Neural crest cell (in vitro differentiated cells): Measurements from ENCODE around the gene UMAD1. TPM values are rescaled to one million over a fixed set of nuclear protein-coding genes. Genes with fewer than 3 reads are reported as not detected.
A peak's percentile ranks its signal among the peaks of the same experiment; 100 is the strongest.

Experiments used
- DNase-seq: peaks from one replicate; pipeline ENCODE4 v3.0.0; 2021; ENCODE audit warnings: low read depth, mixed read lengths, low spot score
- H3K27ac Mint-ChIP-seq: one replicate; pipeline ENCODE4 v1.8.0; 2021; ENCODE audit warnings: mild to moderate bottlenecking, mixed read lengths; ENCODE audit not compliant: unreplicated experiment
- H3K27me3 Mint-ChIP-seq: 2 replicates; pipeline ENCODE4 v1.8.0; 2021; ENCODE audit warnings: low read depth, mild to moderate bottlenecking, mixed read lengths
- H3K36me3 Mint-ChIP-seq: 2 replicates; pipeline ENCODE4 v1.8.0; 2021; ENCODE audit warnings: low read depth, mild to moderate bottlenecking, mixed read lengths
- H3K4me1 Mint-ChIP-seq: 2 replicates; pipeline ENCODE4 v1.8.0; 2021; ENCODE audit warnings: mixed read lengths
- H3K4me3 Mint-ChIP-seq: one replicate; pipeline ENCODE4 v1.8.0; 2021; ENCODE audit warnings: mild to moderate bottlenecking, mixed read lengths
- H3K9me3 Mint-ChIP-seq: 2 replicates; pipeline ENCODE4 v1.8.0; 2021; ENCODE audit warnings: mixed read lengths
- total RNA-seq: library from RNA; stranded (reverse); gene quantifications from 2 replicates; pipeline ENCODE4 v1.2.1, GENCODE V29; 2021
- TF ChIP-seq, protein P1 (sequence below): fragments of 200-600 bp; sonication (generic); conservative IDR thresholded peaks from 2 replicates; pipeline ENCODE4 v1.5.0; 2021; ENCODE audit warnings: antibody characterized with exemption, mild to moderate bottlenecking

UMAD1 gene
- total RNA-seq, 1 donor from 2014 or later = 9.8 TPM

DNA sequence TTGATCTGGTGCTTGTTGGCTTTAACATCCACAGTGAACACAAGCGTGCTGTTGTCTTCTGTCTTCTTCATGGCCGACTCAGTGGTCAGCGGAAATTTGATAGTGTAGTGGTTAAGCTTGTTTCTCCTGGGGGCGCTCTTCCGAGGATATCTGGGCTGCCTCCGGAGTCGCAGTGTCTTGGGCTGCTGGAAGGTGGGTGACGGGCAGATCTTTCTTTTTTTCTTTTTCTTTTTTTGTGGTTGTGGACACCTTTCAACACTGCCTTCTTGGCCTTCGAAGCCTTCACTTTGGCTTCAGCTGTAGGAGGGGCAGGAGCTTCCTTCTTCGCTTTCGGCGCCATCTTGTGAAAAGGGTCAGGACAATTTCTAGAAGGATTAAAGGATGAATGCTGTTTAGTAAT, 101.7 kb downstream of the UMAD1 start:
- TF ChIP-seq, protein P1, sequence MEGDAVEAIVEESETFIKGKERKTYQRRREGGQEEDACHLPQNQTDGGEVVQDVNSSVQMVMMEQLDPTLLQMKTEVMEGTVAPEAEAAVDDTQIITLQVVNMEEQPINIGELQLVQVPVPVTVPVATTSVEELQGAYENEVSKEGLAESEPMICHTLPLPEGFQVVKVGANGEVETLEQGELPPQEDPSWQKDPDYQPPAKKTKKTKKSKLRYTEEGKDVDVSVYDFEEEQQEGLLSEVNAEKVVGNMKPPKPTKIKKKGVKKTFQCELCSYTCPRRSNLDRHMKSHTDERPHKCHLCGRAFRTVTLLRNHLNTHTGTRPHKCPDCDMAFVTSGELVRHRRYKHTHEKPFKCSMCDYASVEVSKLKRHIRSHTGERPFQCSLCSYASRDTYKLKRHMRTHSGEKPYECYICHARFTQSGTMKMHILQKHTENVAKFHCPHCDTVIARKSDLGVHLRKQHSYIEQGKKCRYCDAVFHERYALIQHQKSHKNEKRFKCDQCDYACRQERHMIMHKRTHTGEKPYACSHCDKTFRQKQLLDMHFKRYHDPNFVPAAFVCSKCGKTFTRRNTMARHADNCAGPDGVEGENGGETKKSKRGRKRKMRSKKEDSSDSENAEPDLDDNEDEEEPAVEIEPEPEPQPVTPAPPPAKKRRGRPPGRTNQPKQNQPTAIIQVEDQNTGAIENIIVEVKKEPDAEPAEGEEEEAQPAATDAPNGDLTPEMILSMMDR = no peak
- H3K27ac Mint-ChIP-seq = peak overlapping the region; percentile 2

DNA sequence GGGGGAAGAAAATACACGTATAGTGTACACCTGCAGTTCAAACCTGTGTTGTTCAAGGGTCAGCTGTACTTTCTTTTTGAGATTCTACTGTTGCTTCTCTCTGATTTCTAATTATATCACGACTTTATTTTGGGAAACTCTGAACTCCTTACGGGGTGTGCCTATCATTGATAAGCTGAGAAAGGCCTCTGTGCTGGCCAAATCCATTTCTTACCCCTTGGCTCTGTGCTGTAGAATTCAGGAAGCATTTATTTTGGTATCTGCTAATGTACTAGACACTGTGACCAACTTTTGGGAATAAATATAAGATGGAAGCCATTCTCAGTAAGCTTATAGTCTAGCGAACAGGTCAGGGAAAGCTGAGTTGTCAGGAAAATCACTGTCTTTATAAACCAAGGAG, 104.7 kb downstream of the UMAD1 start:
- no peak overlapping the region for H3K4me3 Mint-ChIP-seq
- TF ChIP-seq, protein P1 = no peak
- H3K27ac Mint-ChIP-seq = no peak overlapping the region
- H3K36me3 Mint-ChIP-seq = no peaks in the 10 kb centered on the region
- H3K4me1 Mint-ChIP-seq = no peaks in the 10 kb centered on the region
- no peaks in the 10 kb centered on the region for H3K9me3 Mint-ChIP-seq
- H3K27me3 Mint-ChIP-seq = no peaks in the 10 kb centered on the region
- no peak for DNase-seq

More for the DNA sequence above, 101.7 kb downstream of the UMAD1 start:
- H3K4me3 Mint-ChIP-seq = no peak overlapping the region
- DNase-seq = no peak
- H3K4me1 Mint-ChIP-seq = peaks cover 19% of the 10 kb centered on the region
- H3K9me3 Mint-ChIP-seq = no peaks in the 10 kb centered on the region
- H3K27me3 Mint-ChIP-seq = no peaks in the 10 kb centered on the region
- no peaks in the 10 kb centered on the region for H3K36me3 Mint-ChIP-seq

DNA sequence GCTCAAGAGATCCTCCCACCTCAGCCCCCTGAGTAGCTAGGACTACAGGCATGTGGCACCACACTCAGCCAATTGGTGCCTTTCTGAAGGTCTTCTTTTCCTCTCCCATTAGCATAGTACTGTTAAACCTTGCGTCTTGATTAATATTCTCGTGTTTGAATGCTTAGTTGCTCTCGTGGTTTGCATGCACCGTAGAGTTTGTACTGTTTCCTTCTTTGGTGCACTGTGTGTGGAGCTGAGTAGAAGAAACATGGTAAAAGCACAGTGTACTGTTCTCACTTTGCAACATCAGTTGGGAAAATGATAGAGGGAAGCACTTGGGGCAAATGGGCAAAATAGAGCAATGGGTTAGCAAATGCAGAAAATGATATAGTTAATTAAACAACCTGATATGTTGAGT, 105.4 kb downstream of the UMAD1 start:
- Mint-ChIP-seq H3K4me3 (no peak overlapping the region), H3K27me3 (no peaks in the 10 kb centered on the region), H3K36me3 (no peaks in the 10 kb centered on the region), H3K9me3 (no peaks in the 10 kb centered on the region), H3K27ac (no peak overlapping the region), H3K4me1 (no peaks in the 10 kb centered on the region)
- DNase-seq = no peak
- TF ChIP-seq, protein P1 = no peak

DNA sequence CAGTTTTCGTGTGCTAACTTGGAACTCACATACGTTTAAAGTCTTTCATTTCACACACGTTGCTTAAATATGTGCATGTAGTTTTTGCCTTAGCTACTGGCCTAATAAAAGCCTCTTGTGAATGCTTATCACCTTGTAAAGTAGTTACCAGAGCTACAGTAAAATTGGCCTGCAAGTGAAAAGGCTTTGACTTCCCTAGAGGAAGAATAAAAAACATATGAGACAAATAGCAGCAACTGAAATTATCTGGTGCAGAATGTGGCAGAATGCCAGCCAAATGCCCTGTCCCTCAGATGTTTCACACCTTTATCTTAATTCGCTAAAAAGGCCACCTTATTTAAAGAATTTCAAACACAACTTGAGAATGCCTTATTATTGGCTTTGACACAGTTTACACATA, 105.9 kb downstream of the UMAD1 start:
- TF ChIP-seq, protein P1 = no peak
- no peaks in the 10 kb centered on the region for H3K9me3 Mint-ChIP-seq
- no peak for DNase-seq
- no peaks in the 10 kb centered on the region for H3K27me3 Mint-ChIP-seq
- no peak overlapping the region for H3K27ac Mint-ChIP-seq
- no peaks in the 10 kb centered on the region for H3K36me3 Mint-ChIP-seq
- no peaks in the 10 kb centered on the region for H3K4me1 Mint-ChIP-seq
- no peak overlapping the region for H3K4me3 Mint-ChIP-seq

DNA sequence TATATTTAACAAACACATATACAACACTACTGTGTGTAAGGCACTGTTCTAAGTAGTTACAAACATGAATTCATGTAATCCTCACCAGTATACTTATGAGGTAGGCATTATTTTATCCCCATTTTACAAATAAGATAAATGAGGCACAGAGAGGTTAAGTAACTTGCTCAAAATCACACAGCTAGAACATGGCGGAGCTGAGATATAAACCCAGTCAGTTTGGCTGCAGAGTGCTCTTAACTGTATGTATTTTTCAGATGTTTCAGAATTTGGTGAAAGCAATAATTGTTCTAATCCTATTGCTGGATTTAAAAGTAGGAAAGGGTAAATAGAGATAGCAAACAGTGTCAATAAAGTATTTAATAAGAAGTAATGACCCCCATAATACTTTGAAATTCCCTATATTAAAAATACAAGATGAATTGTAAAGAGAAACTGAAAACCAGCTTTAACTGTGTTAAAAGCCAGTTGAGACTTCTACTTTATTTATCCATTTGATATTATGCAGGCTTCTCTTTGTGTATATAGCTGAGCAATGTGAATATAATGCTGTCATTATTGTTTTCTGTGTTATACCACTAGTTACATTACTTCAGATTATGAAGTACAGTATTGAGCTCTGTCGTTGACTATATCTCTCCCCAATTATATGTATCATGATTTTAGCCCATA, 110.2 kb downstream of the UMAD1 start:
- Mint-ChIP-seq H3K27me3 (no peaks in the 10 kb centered on the region), H3K36me3 (no peaks in the 10 kb centered on the region), H3K4me3 (no peak overlapping the region), H3K27ac (no peak overlapping the region), H3K4me1 (no peaks in the 10 kb centered on the region), H3K9me3 (no peaks in the 10 kb centered on the region)
- TF ChIP-seq, protein P1 = no peak
- no peak for DNase-seq
